ENCODE results near the gene RPL13A.

RPL13A gene

DNA sequence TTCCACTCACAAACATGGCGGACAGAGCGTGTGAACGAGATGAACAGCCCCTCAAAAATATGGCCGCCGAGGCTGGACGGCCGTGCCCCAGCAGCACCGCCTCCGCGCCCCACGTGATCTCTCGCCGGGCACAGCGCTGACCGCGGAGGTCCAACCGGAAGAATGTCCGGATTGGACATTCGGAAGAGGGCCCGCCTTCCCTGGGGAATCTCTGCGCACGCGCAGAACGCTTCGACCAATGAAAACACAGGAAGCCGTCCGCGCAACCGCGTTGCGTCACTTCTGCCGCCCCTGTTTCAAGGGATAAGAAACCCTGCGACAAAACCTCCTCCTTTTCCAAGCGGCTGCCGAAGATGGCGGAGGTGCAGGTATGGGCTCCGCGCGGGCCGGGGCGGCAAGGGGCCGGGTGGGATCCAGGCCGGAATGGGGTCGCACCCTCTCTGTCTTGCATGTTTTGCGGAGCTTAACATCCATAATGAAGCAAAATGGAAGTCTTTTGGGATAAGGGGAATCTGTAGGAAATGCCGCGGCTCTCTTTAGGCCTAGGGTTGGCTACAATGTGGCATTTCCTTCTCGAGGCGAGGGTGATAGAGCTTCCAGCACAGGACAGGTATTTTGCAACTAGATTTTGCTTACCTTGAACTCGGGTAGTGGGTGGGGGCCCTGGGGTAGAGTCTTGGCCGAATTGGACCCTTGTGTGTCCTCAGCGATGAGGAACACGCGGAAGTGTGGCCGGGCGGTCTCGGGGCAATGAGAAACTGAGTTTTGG, at the start of gene RPL13A:
RPL13A (plus strand) TSS at position 332 of the 769 bp plus-strand sequence; CDS start at position 354, 22 bp downstream.
- DNase-seq = peak; percentile 97 to 100 (median 100)

DNA sequence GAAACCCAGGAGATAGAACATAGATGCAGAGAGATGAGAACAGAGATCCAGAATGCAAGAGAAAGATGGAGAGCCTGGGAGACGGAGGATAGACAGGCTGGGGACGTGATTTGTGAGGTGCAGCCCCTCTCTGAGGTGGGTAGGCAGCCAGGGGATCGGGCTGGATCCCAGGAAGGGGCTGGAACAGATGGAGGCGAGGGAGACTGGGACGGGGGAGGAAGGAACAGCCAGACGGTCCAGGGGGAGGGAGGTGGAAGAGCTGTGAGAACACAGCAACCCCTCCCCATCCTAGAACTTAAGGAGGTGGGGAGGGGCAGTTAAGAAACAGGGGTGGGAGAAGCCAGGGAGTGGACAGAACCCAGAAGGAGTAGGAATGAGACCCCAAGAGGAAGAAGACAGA, 49.1 kb upstream of the RPL13A start:
- no peak for DNase-seq

DNA sequence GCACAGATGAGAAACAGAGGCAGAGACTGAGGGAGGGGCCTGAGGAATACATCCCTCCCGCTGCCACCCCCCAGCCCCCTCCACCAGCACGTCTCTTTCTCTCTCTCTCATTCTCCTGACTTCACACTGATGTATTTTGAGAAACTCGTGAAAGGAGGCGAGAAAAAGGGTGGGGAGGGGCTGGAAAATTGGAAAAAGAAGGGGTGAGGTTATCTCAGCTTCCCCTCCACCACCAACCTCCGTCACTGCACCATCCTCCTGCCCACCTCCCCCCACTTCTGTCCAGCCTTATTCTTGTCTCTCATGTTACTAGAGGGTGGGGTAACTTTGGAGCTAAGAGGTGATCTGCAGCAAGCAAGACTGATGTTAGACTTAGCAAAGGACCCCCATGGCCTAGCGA, 47.6 kb upstream of the RPL13A start:
- DNase-seq = no peak

DNA sequence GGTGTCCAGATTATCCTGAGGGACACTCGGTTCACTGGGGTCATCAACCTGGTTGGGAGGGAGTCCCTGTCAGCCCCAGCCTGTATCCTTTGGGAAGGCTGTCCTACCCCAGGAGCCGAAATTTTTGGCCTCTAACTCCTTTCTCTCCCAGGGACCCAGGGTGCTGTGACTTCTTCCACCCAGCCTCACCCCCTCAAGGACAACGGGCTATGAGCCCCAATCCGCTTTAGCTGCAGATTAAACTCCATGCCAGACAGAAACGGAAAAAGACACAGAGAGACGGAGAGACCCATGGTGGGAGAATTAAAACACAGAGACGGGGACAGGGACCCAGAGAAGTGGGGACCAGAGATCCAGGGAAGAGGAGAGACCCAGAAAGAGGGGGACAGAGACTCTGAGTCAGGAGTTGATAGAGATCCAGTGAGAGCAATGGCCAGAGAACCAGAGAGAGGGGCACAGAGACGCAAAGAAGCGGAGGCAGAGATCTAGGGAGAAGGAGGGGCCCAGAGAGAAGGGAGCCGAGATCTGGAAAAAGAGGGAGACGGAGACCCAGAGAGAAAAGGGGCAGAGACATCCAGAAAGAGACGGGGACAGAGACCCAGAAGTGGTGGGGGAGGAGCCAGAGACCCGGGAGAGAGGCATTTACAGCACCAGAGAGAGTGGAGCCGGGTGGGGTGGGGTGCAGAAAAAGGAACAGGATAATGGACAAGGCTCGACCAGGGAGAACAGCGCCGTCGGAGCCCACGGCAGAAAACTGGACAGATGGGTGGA, 46.8 kb upstream of the RPL13A start:
- DNase-seq = no peak

DNA sequence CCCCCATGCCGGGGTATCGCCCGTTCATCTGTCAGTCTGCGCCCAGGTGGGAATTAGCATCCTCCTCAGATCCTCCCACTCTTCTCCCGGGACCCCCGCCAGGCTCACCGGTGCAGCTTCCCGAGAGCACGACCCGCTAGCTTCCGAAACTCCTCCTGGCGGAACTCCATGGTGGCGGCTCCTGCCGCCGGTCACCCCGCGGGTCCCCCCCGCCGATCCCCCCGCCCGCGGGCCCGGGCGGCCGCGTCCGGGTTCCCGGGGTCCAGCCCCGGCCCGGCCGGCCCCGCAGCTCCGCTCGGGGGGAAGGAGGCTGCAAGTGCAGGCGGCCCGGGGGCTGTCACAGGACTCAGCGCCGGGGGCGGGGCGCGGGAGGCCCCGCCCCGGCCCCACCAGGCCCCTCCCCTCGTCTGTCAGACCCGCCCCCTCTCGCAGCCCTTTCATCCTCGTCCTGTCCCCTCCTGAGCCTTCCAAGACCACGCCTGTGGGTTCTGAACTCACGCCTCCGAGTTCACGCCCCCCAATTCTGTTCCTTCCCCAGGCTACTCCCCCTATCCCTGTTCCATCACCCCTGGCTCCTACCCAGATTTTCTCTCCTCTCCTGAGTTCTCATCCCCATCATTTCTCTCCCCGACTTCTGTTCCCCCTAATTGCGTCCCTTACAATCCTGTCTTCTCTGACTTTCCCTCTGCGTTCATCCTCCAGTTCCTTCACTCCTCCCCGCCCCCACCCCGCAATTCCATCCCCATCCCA, 46.0 kb upstream of the RPL13A start, which contains the start of gene SLC17A7:
SLC17A7 (minus strand) TSS at position 318 of the 750 bp plus-strand sequence; CDS start at position 170, 148 bp downstream.
- peak; percentile 19 to 53 (median 23) for DNase-seq

DNA sequence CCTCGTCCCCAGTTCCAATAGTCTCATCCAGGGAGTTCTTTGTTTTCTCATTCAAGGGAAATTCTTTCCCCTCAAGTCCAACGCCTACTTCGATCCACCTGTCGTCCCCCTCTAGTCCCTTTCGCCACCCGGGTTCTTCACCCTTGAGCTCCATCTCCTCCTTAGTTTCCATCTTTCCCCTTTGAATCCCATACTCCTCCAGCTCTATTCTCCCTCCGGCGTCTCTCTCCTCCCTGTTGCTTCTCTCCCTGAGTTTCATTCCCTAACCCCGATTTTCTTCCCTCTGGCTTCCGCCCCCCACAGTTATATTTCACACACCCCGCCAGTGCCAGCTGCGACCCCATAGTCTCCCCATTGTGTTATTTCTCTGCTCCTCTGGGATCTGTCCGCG, 45.5 kb upstream of the RPL13A start:
- no peak for DNase-seq

DNA sequence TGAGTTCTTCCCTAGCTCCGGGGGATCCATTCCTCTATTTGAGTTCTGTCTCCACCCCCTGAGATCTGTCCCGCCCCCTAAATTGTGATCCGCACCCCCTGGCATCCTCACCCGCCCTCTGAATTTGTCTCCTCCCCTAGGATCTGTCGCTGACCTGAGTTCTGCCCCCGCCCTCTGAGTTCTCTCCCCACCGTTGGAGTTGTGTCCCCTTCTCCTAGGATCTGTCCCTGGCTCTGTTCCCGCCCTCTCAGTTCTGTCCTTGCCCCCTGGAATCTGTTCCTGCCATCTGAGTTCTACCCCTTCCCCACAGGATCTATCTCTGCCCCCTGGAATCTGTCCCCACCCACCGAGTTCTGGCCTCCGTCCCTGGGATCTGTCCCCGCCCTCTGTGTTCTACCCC, 45.1 kb upstream of the RPL13A start:
- DNase-seq = peak in 1 of 3 experiments; percentile 10

DNA sequence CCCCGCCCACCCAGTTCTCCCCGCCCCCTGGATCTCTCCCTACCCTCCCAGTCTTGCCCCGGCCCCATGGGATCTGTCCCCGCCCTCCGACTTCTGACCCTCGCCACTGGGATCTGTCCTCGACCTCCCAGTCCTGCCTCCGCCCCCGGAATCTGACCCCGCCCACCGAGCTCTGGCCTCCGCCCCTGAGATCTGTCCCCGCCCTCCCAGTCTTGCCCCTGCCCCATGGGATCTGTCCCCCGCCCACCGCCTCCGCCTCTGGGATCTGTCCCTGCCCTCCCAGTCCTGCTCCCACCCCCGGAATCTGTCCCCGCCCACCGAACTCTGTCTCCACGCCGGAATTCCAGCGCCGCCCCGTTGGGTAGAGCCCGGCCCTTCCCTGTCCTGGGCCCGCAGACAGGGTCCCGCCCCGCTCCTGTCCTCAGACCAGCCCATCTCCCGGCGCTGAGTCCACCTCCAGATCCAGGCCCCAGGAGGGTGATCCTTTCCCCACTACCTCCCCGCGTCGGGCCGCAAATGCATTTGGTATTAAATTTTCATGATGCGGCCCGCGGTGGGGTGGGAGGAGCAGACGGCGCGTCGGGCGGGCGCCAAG, 44.5 kb upstream of the RPL13A start:
- peak; percentile 58 to 88 (median 60) for DNase-seq

DNA sequence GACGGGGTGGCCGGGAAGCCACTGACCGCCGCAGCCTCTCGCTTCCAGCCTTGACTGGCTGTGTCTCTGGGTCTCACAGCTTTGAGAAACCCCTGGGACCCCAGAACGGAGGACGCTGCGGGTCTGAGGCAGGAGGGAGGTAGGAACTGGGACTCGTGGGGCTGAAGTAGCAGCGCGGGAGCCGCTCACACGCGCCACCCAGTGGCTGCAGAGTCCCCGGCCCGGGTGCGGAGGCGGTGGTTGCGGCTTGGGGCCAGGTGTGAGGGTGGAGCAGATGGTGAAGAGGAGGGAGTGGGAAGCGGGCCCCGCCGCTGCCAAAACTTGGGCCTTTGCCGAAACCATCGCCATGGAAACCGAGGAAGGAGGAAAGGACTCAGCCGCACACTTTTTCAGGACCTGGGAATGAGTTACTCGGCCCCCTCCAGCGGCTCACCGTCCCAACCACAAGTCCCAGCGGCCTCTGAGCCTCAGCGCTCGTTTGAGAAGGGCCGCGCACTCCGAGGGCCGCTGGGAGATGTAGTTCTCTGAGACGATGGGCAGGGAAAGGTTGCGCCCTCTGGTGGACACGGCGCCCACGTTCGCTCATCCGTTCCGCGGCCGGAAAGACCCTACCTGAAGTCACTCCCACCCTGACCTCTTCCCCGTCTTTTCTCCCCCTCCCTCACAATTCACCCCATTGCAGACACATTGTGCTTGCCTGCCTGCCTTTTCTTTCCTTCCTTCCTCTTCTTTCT, 43.9 kb upstream of the RPL13A start:
- DNase-seq = peak; percentile 95 to 96 (median 96)

DNA sequence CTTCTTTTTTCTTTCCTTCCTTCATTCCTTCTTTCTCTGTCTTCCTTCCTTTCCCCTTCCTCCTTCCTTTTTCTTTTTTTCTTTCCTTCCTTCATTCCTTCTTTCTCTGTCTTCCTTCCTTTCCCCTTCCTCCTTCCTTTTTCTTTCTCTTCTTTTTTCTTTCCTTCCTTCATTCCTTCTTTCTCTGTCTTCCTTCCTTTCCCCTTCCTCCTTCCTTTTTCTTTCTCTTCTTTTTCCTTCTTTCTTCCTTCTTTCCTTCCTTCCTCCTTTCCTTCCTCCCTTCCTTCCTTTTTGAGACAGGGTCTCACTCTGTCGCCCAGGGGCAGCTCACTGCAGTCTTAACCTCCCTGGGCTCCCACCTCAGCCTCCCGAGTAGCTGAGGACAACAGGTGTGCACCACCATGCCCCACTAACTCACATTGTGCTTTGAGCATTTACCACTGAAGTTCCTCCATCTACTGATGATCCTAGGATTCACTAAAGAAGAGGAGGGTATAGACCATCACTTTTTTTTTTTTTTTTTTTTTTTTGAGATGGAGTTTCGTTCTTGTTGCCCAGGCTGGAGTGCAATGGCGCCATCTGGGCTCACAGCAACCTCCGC, 43.2 kb upstream of the RPL13A start:
- DNase-seq = peak in 1 of 3 experiments; percentile 6

DNA sequence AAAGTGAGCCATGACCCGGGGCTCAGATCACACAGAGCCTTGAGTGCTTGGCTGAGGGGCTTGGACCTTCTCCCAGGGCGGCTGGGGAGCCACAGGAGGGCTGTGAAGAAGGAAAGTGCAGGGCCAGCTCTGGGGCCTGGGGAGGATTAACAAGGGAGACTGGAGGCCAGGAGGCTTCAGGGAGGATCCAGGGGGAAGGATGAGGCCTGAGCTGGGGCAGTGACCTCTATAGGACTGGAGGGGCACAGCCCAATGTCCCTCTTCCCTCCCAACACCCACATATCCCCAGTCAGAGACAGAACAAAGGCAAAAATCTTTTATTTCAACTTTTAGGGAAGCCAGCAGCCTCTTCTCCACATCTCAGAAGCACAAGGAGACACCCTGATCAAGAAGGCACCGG, 41.4 kb upstream of the RPL13A start:
- DNase-seq = no peak

DNA sequence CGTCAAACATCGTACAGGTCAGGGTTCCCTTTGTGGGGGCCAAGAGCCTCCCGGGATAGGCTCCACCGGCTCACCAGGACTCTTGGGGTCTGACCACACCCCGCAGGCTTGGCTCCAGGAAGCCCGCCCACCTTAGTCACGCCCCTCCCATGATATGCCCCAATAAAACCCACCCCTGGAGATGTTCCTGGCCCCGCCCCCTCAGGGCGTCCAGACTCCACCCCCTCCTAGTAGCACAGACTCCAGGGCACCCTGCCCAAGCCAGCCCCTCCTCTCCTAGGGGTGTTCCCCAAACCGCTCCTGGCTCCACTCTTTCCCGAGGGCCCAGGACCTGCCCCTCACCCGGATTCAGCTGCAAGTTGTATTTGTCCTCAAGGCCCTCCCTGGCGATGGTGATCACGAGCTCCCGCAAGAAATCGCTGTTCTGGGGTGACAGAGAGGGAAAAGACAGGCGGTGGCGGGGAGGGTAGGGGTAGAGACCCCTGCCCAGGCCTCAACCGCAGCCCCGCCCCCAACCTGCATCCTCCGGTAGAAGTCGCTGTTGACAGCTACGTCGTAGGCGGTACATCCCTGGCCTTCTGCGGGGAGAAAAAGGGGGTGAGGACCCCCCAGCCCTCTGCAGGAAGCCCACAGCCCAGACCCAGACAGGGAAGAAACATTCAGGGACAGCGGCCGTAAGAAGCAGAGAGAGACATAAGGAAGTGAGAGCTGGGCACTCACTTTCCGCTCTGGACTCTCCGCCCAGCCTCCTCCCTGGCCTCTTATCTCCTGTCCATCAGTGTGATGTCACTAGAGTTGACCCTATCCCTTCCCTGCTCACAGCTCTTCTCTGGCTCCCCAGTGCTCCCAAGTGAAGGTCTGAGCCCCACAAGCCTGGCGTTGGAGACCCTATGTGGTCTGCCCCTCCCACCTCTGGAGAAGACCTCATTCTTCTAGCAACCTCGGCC, 39.6 kb upstream of the RPL13A start:
- no peak for DNase-seq

DNA sequence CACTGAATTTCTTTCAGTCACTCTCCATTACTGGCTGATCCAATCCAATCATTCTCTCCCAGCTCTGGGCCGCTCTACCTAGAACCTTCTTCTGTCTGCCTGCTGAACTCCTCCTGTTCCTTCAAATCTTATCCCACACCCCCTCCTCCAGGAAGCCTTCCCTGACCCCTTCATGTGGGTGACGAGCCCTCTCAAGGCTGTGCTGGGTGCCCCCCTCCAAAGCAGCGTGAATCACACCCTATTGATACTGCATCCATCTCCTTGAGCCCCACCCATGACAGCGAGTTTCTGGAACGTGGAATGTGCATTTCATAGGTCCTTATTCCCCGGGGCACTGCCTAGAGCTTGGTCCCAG, 39.0 kb upstream of the RPL13A start:
- DNase-seq = no peak

DNA sequence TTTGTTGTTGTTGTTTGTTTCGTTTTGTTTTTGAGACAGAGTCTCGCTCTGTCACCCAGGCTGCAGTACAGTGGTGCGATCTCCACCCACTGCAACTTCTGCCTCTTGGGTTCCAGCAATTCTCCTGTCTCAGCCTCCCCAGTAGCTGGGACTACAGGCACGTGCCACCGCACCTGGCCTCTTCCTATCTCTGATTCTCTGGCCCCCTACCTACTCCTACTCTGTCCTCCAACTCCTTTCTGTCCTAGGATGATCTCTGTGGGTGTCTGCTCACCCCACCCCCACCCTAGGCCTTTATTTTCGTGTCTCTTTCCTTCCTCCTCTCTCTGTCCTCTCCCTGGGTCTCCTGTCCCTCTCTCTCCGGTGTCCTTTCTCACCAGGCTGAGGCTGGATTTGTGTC, 37.0 kb upstream of the RPL13A start:
- no peak for DNase-seq

DNA sequence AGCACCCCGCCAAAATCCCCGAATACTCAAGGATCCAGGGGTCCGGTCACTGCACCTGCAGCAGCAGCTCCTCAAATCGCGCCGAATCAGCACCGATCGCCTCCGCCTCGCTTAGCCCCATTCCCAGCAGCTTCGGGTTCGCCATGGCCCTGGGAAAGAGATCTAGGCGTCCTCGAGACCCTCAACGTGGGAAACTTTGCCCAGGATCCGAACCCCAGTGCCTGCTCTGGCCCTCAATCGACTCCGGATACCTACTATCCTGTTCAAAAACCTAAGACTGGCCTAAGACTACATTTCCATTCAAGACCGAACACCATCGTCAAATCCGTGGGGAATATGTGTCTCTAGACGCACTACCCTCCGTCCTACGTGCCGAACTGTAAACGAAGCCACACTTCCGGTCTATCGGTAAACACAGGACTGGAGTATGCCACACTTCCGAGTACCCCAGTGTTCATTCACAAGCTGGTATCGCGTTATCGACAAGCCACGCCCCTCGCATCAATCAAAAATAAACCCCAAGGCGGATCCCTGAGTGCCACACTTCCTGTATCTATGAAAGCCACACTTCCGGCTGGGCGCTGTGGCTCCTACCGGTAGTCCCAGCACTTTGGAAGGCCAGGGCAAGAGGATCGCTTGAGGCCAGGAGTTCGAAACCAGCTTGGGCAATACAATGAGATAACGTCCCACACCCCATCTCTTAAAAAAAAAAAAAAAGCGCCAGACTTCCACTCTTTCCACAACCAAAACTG, 35.8 kb upstream of the RPL13A start, which contains the start of gene PIH1D1:
PIH1D1 (minus strand) TSS at position 385 of the 752 bp plus-strand sequence; CDS start at position 145, 240 bp downstream.
- peak; percentile 97 to 99 (median 99) for DNase-seq

DNA sequence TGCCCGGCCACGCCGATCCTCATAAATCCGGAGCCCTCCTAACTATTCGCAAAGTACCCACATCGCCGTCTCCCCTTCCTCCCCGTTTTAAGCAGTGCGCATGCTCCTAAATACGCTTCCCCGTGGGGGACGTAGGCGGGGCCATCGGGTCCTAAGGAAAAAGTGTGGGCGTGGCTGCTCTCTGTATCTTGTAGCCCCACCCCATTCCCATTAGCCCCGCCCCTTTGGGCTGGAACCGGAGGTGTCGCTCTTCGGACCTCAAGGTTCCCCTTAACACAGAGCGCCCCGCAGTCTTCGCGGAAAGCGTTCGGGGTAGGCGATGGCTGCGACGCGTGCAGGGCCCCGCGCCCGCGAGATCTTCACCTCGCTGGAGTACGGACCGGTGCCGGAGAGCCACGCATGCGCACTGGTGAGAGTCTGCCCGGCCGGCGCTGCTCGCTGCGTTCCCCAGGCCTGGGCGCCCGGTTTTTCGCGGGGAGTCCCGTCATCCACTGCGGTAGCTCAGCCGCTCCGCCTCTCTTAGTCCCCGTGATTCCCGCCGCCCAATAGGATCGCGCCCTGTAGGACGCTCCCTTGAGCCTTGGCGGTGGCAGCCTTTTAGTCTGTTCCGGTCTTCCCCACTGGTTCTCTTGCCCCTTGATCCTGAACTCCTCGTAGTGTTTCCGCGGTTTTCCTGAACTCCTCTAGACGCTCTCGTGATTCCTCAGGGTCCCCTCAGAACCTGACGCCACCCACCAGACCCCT, 34.2 kb upstream of the RPL13A start, which contains the start of gene ALDH16A1:
ALDH16A1 (plus strand) TSS at position 213 of the 744 bp plus-strand sequence; CDS start at position 320, 107 bp downstream.
- DNase-seq = peak; percentile 98 to 99 (median 99)

DNA sequence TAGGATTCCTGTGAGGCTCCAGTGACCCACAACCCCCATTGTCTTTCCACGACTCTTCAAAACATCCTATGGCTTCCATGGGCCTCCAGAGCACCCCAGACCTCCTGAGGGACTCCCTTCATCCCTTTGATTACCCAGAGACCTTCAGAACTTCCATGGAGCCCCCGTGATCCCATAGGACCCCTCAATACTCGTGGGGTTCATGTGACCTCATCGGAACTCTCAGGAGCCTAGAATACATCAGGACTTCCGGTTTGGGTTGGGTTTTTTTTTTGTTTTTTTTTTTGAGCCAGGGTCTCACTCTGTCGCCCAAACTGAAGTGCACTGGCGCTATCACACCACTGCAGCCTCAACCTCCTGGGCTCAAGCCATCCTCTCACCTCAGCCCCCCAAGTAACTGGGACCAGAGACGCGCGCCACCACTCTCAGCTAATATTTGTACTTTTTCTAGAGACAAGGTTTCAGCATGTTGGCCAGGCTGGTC, 33.6 kb upstream of the RPL13A start:
- DNase-seq = no peak

DNA sequence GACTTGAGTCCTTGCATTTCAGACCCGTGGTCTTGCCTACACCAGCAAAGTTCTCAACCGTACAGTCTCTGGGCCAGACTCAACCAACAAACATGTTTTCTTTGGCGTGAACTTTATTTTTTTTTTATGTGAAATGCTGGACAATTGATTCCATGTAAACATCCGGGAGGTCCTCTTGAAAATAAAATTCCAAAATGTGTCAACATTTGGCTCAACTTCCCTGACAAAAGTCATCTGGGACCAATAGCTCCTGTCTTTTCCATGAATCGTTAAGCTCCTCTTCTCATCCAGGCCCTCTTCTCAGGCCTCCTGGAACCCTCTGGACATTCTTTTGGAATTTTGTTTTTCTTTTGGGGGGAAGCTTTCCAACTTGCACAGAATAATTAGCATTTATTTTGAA, 31.6 kb upstream of the RPL13A start:
- no peak for DNase-seq

DNA sequence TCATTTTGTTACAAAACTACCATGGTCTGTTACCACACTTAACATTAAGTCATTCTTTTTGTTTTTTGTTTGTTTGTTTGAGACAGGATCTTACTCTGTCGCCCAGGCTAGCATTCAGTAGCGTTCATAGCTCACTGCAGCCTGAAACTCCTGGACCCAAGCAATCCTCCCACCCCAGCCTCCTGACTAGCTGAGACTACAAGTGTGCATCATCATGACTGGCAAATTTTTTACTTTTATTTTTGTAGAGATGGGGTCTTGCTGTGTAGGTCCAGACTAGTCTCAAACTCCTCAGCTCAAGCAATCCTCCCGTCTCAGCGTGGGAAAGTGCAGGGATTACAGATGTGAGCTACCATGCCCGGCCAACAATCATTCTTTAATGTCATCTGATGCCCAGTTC, 31.1 kb upstream of the RPL13A start:
- no peak for DNase-seq

Measured in NCI-H1417 (cell line).